HepG2 (cell line): ENCODE results near the gene PHTF2.

Experiments used
- FOXM1 ChIP-seq: sonication (generic); formaldehyde crosslinking; IDR thresholded peaks from 2 replicates; pipeline ENCODE4 v1.5.0; 2020; ENCODE audit warnings: missing genetic modification reagents
- KAT7 ChIP-seq: IDR thresholded peaks from 2 replicates; pipeline ENCODE4 v1.6.1; 2018; ENCODE audit warnings: borderline replicate concordance, missing compliant biosample characterization
- KDM5B ChIP-seq: sonication (generic); formaldehyde crosslinking; IDR thresholded peaks from 2 replicates; pipeline ENCODE4 v1.4.0; 2020; ENCODE audit warnings: missing genetic modification reagents, mild to moderate bottlenecking, borderline replicate concordance
- MXI1 ChIP-seq: IDR thresholded peaks from 3 replicates; pipeline ENCODE4 v1.6.1; 2012; ENCODE audit warnings: low read depth, low read length, inconsistent platforms, borderline replicate concordance
- SALL2 ChIP-seq: sonication (generic); formaldehyde crosslinking; IDR thresholded peaks from 2 replicates; pipeline ENCODE4 v1.8.1; 2023; ENCODE audit warnings: mild to moderate bottlenecking, missing genetic modification reagents, inconsistent platforms
- SMC3 ChIP-seq: IDR thresholded peaks from 2 replicates; pipeline ENCODE4 v1.6.1; 2011; ENCODE audit warnings: low read length, improper control_type of control experiment
- TAF1 ChIP-seq: sonication (generic); formaldehyde crosslinking; IDR thresholded peaks from 2 replicates; pipeline ENCODE4 v1.4.0; 2020; ENCODE audit warnings: missing genetic modification reagents
- YY1 ChIP-seq: IDR thresholded peaks from 2 replicates; pipeline ENCODE4 v1.6.1; 2011; ENCODE audit warnings: low read length, low read depth, moderate library complexity, mild to moderate bottlenecking; ENCODE audit not compliant: insufficient read depth, insufficient replicate concordance
- ZNF253 ChIP-seq: sonication (generic); formaldehyde crosslinking; IDR thresholded peaks from 2 replicates; pipeline ENCODE4 v1.8.0; 2022; ENCODE audit warnings: mild to moderate bottlenecking, missing genetic modification reagents, borderline replicate concordance
- TF ChIP-seq, protein P1 (sequence below): IDR thresholded peaks from 2 replicates; pipeline ENCODE4 v1.6.1; 2012; ENCODE audit warnings: inconsistent platforms
- TF ChIP-seq, protein P2 (sequence below): sonication (generic); formaldehyde crosslinking; IDR thresholded peaks from 2 replicates; pipeline ENCODE4 v1.4.0; 2020; ENCODE audit warnings: missing genetic modification reagents
- TF ChIP-seq, protein P3 (sequence below): sonication (generic); formaldehyde crosslinking; conservative IDR thresholded peaks from 2 replicates; pipeline ENCODE4 v1.4.0; 2020; ENCODE audit warnings: mild to moderate bottlenecking, missing genetic modification reagents, moderate library complexity
- TF ChIP-seq, protein P4 (sequence below): sonication (generic); formaldehyde crosslinking; IDR thresholded peaks from 2 replicates; pipeline ENCODE4 v1.4.0; 2020; ENCODE audit warnings: missing genetic modification reagents

DNA sequence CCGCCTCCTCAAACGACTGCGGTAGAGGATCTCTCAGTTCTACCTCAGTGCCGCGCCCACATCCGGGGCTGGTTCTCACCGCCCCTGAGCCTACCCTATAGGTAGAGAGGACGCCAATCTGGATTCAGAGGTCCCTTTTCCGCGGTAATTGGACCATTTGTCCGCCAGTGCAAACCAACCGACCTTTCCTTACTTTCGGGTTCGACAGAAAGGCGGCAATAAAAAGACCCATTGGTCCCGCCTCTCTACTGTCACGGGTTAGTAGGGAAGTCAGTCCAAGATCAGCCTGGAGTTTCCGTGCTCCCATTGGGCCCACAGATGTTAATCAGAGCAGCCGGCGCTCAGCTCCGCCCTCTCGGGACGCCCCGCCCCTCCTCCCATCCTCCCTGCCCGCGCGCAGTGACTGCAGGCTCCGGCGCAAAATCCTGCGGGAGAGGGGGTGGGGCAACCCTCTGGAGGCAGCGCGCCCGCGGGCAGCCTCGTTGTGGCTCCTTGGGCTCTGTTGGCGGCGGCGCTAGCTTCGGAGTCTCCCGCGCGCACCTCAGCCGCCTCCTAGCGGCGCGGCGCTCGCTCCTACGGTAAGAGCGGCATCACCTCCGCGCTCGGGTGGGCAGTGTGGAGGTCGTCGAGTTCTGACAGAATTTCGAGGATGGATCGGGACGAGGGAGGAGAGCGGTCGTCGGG lies at the start of gene PHTF2, which contains the start of gene TMEM60:
- TF ChIP-seq YY1 = peak; percentile 43
- TF ChIP-seq, protein P1, sequence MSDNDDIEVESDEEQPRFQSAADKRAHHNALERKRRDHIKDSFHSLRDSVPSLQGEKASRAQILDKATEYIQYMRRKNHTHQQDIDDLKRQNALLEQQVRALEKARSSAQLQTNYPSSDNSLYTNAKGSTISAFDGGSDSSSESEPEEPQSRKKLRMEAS = peak; percentile 65
- peak; percentile 74 for TF ChIP-seq TAF1 (CRISPR knock-in tag)
- TF ChIP-seq ZNF253 (CRISPR knock-in tag) = 0 out of 2 replicates have a peak, but pooled peaks have one; percentile 38
- TF ChIP-seq KDM5B = peak; percentile 56; the same call in 1 of the 2 replicates
- TF ChIP-seq, protein P2, sequence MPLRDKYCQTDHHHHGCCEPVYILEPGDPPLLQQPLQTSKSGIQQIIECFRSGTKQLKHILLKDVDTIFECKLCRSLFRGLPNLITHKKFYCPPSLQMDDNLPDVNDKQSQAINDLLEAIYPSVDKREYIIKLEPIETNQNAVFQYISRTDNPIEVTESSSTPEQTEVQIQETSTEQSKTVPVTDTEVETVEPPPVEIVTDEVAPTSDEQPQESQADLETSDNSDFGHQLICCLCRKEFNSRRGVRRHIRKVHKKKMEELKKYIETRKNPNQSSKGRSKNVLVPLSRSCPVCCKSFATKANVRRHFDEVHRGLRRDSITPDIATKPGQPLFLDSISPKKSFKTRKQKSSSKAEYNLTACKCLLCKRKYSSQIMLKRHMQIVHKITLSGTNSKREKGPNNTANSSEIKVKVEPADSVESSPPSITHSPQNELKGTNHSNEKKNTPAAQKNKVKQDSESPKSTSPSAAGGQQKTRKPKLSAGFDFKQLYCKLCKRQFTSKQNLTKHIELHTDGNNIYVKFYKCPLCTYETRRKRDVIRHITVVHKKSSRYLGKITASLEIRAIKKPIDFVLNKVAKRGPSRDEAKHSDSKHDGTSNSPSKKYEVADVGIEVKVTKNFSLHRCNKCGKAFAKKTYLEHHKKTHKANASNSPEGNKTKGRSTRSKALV (CRISPR knock-in tag) = 0 out of 2 replicates have a peak, but pooled peaks have one; percentile 45
- TF ChIP-seq SMC3 = no peak
- TF ChIP-seq KAT7 (CRISPR knock-in tag) = peak; percentile 87
- TF ChIP-seq, protein P3, sequence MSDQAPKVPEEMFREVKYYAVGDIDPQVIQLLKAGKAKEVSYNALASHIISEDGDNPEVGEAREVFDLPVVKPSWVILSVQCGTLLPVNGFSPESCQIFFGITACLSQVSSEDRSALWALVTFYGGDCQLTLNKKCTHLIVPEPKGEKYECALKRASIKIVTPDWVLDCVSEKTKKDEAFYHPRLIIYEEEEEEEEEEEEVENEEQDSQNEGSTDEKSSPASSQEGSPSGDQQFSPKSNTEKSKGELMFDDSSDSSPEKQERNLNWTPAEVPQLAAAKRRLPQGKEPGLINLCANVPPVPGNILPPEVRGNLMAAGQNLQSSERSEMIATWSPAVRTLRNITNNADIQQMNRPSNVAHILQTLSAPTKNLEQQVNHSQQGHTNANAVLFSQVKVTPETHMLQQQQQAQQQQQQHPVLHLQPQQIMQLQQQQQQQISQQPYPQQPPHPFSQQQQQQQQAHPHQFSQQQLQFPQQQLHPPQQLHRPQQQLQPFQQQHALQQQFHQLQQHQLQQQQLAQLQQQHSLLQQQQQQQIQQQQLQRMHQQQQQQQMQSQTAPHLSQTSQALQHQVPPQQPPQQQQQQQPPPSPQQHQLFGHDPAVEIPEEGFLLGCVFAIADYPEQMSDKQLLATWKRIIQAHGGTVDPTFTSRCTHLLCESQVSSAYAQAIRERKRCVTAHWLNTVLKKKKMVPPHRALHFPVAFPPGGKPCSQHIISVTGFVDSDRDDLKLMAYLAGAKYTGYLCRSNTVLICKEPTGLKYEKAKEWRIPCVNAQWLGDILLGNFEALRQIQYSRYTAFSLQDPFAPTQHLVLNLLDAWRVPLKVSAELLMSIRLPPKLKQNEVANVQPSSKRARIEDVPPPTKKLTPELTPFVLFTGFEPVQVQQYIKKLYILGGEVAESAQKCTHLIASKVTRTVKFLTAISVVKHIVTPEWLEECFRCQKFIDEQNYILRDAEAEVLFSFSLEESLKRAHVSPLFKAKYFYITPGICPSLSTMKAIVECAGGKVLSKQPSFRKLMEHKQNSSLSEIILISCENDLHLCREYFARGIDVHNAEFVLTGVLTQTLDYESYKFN (CRISPR knock-in tag) = peak; percentile 31
- no peak; the same call in 1 of the 2 replicates for TF ChIP-seq SALL2 (CRISPR knock-in tag)
- TF ChIP-seq FOXM1 (CRISPR knock-in tag) = no peak
- TF ChIP-seq MXI1 = peak; percentile 77; the same call in 1 of the 3 replicates
- TF ChIP-seq, protein P4, sequence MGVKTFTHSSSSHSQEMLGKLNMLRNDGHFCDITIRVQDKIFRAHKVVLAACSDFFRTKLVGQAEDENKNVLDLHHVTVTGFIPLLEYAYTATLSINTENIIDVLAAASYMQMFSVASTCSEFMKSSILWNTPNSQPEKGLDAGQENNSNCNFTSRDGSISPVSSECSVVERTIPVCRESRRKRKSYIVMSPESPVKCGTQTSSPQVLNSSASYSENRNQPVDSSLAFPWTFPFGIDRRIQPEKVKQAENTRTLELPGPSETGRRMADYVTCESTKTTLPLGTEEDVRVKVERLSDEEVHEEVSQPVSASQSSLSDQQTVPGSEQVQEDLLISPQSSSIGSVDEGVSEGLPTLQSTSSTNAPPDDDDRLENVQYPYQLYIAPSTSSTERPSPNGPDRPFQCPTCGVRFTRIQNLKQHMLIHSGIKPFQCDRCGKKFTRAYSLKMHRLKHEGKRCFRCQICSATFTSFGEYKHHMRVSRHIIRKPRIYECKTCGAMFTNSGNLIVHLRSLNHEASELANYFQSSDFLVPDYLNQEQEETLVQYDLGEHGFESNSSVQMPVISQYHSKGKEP (CRISPR knock-in tag) = no peak
